ENCODE results near the gene IL21R.

- TF ChIP-seq CTCF (IDR thresholded peaks at IDR 0.05) (no peak), POLR2AphosphoS5 (IDR thresholded peaks at IDR 0.05) (no peak), POLR2A (IDR thresholded peaks at IDR 0.05) (no peak)
Measured at GRCh38 chr16:27464626-27465482, 62.9 kb downstream of the IL21R start.
